Spleen (tissue), 11 donors: ENCODE measurements around the gene TCEAL3. TPM values are rescaled to one million over a fixed set of nuclear protein-coding genes. Genes with fewer than 3 reads are reported as not detected.

ENCODE experiments used
- DNase-seq: peaks from one replicate; pipeline ENCODE4 v3.0.0-alpha.2; 2020
- H3K27ac ChIP-seq, 8 donors: fragments of 200-600 bp; sonication (generic) in 7 of 8; 1 replicate in 4 of 8; 2 replicates in 4 of 8; pipeline versions ENCODE4 v1.5.0 to v1.8.0; 2016 to 2021; ENCODE audit warnings: inconsistent platforms in 4 of 8, mild to moderate bottlenecking in 4 of 8, moderate library complexity in 1 of 8
- H3K27me3 ChIP-seq, 7 donors: fragments of 200-600 bp; sonication (generic) in 6 of 7; replicated peaks in 1 of 7; 1 replicate in 4 of 7; 2 replicates in 3 of 7; pipeline versions ENCODE4 v1.5.0 to v1.8.0; 2016 to 2021; ENCODE audit warnings: inconsistent platforms in 3 of 7, mild to moderate bottlenecking in 1 of 7
- H3K36me3 ChIP-seq, 6 donors: fragments of 200-600 bp; sonication (generic) in 5 of 6; 1 replicate in 4 of 6; 2 replicates in 2 of 6; pipeline versions ENCODE4 v1.5.0 to v1.8.0; 2016 to 2021; ENCODE audit warnings: inconsistent platforms in 2 of 6
- H3K4me1 ChIP-seq, 6 donors: fragments of 200-600 bp; sonication (generic) in 5 of 6; 1 replicate in 3 of 6; 2 replicates in 3 of 6; pipeline versions ENCODE4 v1.5.0 to v1.8.0; 2016 to 2021; ENCODE audit warnings: inconsistent platforms in 3 of 6
- H3K4me3 ChIP-seq, 8 donors: fragments of 200-600 bp; sonication (generic) in 7 of 8; 1 replicate in 4 of 8; 2 replicates in 4 of 8; pipeline versions ENCODE4 v1.5.0 to v1.8.0; 2016 to 2021; ENCODE audit warnings: inconsistent platforms in 4 of 8, mild to moderate bottlenecking in 4 of 8, moderate library complexity in 2 of 8
- H3K9me3 ChIP-seq, 8 donors: fragments of 200-600 bp; sonication (generic) in 7 of 8; 1 replicate in 4 of 8; 2 replicates in 4 of 8; pipeline versions ENCODE4 v1.5.0 to v1.8.0; 2016 to 2021; ENCODE audit warnings: inconsistent platforms in 4 of 8
- POLR2A ChIP-seq, 3 donors: fragments of 450-650 bp; IDR thresholded peaks; one replicate each; pipeline ENCODE4 v1.5.1; 2017; ENCODE audit warnings: antibody characterized with exemption in 3 of 3, mild to moderate bottlenecking in 1 of 3
- POLR2AphosphoS5 ChIP-seq, 3 donors: sonication (generic); formaldehyde crosslinking; IDR thresholded peaks; one replicate each; pipeline ENCODE4 v1.5.1; 2017; ENCODE audit warnings: antibody characterized with exemption in 3 of 3
- WGBS, 5 donors: extraction: QIAGEN DNeasy Blood & Tissue Kit in 3 of 5; methylation state at CpG; one replicate each; pipeline versions ENCODE4 v1.1.5 to v1.1.7; 2013 to 2018; 5-methylcytosine and 5-hydroxymethylcytosine counted together
- intact Hi-C: fragments of 100-400 bp; cut with DNase I; formaldehyde crosslinking; loops from one replicate; pipeline ENCODE4 v1.15.0; 2023; ENCODE audit warnings: low total_unique reads
- polyA plus RNA-seq, 3 donors: library from polyadenylated mRNA; stranded (reverse); fragments of 200-250 nt; gene quantifications; one replicate each; pipeline ENCODE4 v1.2.1, GENCODE V29; 2013
- total RNA-seq, 7 donors: library from RNA; depleted of rRNA in 3 of 7; stranded (reverse); fragments of >200 nt in 3 of 7; fragmentation: NEBNext Ultra II Directional in 4 of 7; extraction: Animal tissue kit (Norgen Biotek cat#: 25700) in 4 of 7; gene quantifications; one replicate each; pipeline versions ENCODE4 v1.1.0 to v1.2.1, GENCODE V29; 2016 to 2021
- TF ChIP-seq, protein P1 (sequence below), 11 experiments: fragments of 200-600 bp in 7 of 11; fragments of 450-650 bp in 4 of 11; sonication (generic) in 4 of 11; IDR thresholded peaks in 8 of 11; conservative IDR thresholded peaks in 3 of 11; 1 replicate in 7 of 11; 2 replicates in 4 of 11; pipeline versions ENCODE4 v1.4.0 to v1.8.0; 2016 to 2021; ENCODE audit warnings: antibody characterized with exemption in 11 of 11, inconsistent platforms in 4 of 11, mild to moderate bottlenecking in 1 of 11
- donor health status: healthy with polysubstance abuse.
- donor health status: DM: no; HTN: no; CAD: no; lungs with moderate emphysema.
- donor health status: DM: no; HTN: no; CAD: no.
- donor health status: Bipolar disorder and iron deficiency.
- donor health status: healthy.
- donor health status: DM: no; HTN: no; CAD: no.
- donor health status: DM: yes; HTN: yes; CAD: no.

The TCEAL3 gene
- total and polyA plus RNA-seq, 10 donors = 16.1 to 36.4 (median 25.4) TPM

DNA sequence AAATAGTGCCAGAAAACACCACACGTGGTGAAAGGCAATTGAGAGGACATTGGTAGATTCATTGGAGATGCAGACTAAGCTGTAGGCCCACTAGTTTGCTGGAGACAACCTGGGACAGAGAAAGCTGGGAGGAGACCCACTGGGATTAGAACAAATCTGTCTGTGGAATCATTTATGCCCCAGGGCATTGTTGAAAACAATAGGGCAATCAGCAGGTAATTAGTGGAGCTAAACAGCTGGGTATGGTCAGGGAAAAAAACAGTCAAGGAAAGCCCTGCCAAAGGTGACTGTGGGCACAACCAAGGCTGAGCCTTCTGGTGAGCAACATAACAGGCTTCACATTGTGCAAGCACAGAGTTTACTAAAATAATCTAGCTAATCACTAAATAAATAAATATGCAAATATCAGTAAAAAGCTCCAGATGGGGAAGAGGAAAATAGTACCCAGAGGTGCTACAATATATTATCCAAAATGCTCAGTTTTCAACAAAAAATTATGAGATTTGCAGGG, 9.0 kb downstream of the TCEAL3 start:
- Histone ChIP-seq H3K36me3 (no peaks in the 10 kb centered on the region), H3K4me1 (no peaks in the 10 kb centered on the region), H3K27ac (no peak overlapping the region), H3K4me3 (no peak overlapping the region), H3K9me3 (no peaks in the 10 kb centered on the region), H3K27me3 (no peaks in the 10 kb centered on the region)
- intact Hi-C loops = no loop called here
- WGBS, 5 donors = 38 to 77% (median 55%) methylated on average over 1 of the region's 1 CpG; no CpG with 5 or more reads in 1 of the 5 donors
- no peak for DNase-seq
- TF ChIP-seq, protein P1, sequence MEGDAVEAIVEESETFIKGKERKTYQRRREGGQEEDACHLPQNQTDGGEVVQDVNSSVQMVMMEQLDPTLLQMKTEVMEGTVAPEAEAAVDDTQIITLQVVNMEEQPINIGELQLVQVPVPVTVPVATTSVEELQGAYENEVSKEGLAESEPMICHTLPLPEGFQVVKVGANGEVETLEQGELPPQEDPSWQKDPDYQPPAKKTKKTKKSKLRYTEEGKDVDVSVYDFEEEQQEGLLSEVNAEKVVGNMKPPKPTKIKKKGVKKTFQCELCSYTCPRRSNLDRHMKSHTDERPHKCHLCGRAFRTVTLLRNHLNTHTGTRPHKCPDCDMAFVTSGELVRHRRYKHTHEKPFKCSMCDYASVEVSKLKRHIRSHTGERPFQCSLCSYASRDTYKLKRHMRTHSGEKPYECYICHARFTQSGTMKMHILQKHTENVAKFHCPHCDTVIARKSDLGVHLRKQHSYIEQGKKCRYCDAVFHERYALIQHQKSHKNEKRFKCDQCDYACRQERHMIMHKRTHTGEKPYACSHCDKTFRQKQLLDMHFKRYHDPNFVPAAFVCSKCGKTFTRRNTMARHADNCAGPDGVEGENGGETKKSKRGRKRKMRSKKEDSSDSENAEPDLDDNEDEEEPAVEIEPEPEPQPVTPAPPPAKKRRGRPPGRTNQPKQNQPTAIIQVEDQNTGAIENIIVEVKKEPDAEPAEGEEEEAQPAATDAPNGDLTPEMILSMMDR (IDR thresholded peaks at IDR 0.05 in 8 of 11, conservative IDR thresholded peaks at IDR 0.05 in 3 of 11) = no peak
- TF ChIP-seq POLR2AphosphoS5 (IDR thresholded peaks at IDR 0.05) = no peak
- no peak for TF ChIP-seq POLR2A (IDR thresholded peaks at IDR 0.05)

- Histone ChIP-seq H3K36me3 (no peaks in the 10 kb centered on the region), H3K4me1 (peaks cover 0 to 12% (median 3%) of the 10 kb centered on the region in 6 donors), H3K27ac (peak overlapping the region in 2 of 8 donors; percentile 2 to 26), H3K27me3 (no peaks in the 10 kb centered on the region), H3K9me3 (no peaks in the 10 kb centered on the region), H3K4me3 (no peak overlapping the region)
- DNase-seq = no peak
- TF ChIP-seq POLR2A (IDR thresholded peaks at IDR 0.05) (no peak), POLR2AphosphoS5 (IDR thresholded peaks at IDR 0.05) (no peak)
- TF ChIP-seq, protein P1 (IDR thresholded peaks at IDR 0.05 in 8 of 11, conservative IDR thresholded peaks at IDR 0.05 in 3 of 11) = no peak
- WGBS, 5 donors = 55 to 82% (median 66%) methylated on average over 4 of the region's 4 CpGs
- intact Hi-C loops = no loop called here
Observed at GRCh38 chrX:103624111-103624510, 16.3 kb downstream of the TCEAL3 start.

DNA sequence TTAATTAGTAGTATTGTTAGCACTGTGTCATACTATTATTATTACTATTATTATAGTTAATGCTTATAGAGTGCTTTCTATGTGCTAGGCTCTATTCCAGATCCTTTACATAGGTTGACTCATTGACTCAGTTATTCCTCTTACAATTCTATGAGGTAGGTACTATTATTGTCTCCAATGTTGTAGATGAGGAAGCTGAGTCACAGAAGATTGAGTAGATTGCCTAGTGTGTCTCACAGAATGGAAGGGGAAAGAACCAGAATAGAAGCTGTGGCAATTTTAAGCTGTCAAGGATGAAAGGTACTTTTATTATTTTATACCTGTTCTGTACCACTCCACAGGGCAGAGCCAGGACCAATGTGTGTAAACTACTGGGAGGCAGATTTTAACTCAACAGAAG, 19.1 kb downstream of the TCEAL3 start:
- no peak for DNase-seq
- intact Hi-C loops = no loop called here
- Histone ChIP-seq H3K4me3 (no peak overlapping the region), H3K9me3 (no peaks in the 10 kb centered on the region), H3K4me1 (peaks cover 0 to 19% (median 6%) of the 10 kb centered on the region in 6 donors), H3K27ac (no peak overlapping the region), H3K27me3 (peaks cover 0 to 8% (median 0%) of the 10 kb centered on the region in 7 donors), H3K36me3 (no peaks in the 10 kb centered on the region)
- TF ChIP-seq POLR2A (IDR thresholded peaks at IDR 0.05) = no peak
- TF ChIP-seq, protein P1 (IDR thresholded peaks at IDR 0.05 in 8 of 11, conservative IDR thresholded peaks at IDR 0.05 in 3 of 11) = no peak
- no peak for TF ChIP-seq POLR2AphosphoS5 (IDR thresholded peaks at IDR 0.05)

DNA sequence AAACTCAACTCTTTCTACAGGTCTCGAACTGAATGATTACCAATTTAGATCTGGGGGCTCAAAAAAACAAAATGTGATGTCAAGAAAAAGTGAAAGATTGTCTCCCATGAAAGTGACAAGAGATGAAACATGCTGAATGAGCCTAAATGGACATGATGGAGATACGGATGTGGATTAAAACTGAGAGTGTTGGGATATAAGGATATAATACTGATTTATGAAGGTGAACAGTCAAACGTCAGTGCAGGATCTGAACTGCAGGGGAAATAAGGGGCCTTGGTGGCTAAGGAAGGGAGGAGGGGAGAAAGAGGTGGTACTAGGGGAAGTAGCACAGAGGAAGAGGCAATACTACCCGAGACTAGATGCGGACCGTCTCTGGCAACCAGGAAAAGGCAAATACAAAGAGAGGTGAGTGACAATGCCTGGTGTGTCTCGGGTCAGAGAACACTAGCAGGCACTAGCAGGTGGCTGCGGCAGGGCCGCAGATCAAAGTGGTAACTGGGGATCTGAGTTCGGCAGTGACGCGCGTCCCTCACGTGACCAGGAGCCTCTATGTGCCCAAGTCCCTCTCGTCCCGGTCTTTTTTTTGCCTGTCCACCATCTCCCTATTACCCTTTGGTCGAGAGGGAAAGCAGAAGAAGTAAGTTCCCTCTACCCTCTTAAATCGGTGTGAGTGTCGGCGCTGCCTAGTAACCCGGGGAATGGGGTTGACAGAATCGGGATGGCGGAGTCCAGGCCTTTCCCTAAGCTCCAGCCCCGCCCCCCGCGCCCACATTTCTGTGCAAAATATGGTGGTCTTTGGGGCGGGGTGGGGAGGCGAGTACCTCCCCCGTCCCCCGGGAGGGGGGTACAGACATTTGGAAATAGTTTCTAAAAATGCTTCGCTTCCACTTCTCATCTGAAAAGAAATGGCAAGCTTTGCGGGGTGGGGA, 20.9 kb downstream of the TCEAL3 start, which contains the start of gene TCEAL1:
Gene TCEAL1, plus strand, starts transcription at position 590 of the 932 bp plus-strand sequence. CDS start 942 bp downstream, outside the sequence.
- TF ChIP-seq, protein P1 (IDR thresholded peaks at IDR 0.05 in 8 of 11, conservative IDR thresholded peaks at IDR 0.05 in 3 of 11) = peak in 2 of 11 experiments; percentile 6 to 23
- TF ChIP-seq POLR2AphosphoS5 (IDR thresholded peaks at IDR 0.05) (peak in 2 of 3 donors; percentile 53 to 62), POLR2A (IDR thresholded peaks at IDR 0.05) (no peak)
- Histone ChIP-seq H3K9me3 (no peaks in the 10 kb centered on the region), H3K36me3 (no peaks in the 10 kb centered on the region), H3K27ac (peak within 1 kb of the TSS; percentile 75 to 88 (median 85)), H3K4me1 (peaks cover 0 to 19% (median 6%) of the 10 kb centered on the region in 6 donors), H3K27me3 (peaks cover 0 to 8% (median 0%) of the 10 kb centered on the region in 7 donors), H3K4me3 (peak within 1 kb of the TSS; percentile 50 to 72 (median 56))
- 2 to 29% (median 3%) methylated on average over 24 to 32 of the region's 32 CpGs for WGBS, 5 donors
- intact Hi-C loops = no loop called here
- peak; percentile 86 for DNase-seq
